Fibroblast of mammary gland (primary cell): Measurements from ENCODE around the gene ASXL3.
A peak's percentile ranks its signal among the peaks of the same experiment; 100 is the strongest.

Experiments
- DNase-seq: peaks from one replicate; pipeline ENCODE4 v3.0.0-alpha.2; 2010; ENCODE audit warnings: low read depth
- H3K4me3 ChIP-seq: 2 replicates; pipeline ENCODE4 v1.5.1; 2011; ENCODE audit warnings: low read depth, mild to moderate bottlenecking, low read length, moderate library complexity; ENCODE audit not compliant: control insufficient read depth
- TF ChIP-seq, protein P1 (sequence below): conservative IDR thresholded peaks from 2 replicates; pipeline ENCODE4 v1.5.1; 2011; ENCODE audit warnings: low read depth, low read length, inconsistent platforms; ENCODE audit not compliant: control insufficient read depth, insufficient read depth

Gene ASXL3

DNA sequence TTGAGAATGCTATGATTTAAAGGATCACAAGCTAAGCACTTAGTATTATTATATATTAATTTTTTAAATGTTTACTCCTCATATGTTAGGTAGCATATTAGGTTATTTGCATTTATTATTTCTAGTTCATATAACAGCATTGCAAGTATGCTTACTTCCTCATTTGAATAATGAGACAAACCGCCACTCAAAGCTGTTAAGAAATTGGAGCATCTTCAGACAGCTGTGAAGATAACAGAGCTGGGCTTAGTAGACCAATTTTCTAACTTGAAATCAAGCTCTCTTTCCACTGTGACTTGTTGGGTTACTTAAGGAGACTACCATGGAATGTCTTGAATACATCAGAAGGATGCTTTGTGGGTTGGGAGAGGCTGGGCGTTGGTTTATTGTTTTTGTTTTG lies 139.3 kb downstream of the ASXL3 start:
- no peak for DNase-seq
- TF ChIP-seq, protein P1, sequence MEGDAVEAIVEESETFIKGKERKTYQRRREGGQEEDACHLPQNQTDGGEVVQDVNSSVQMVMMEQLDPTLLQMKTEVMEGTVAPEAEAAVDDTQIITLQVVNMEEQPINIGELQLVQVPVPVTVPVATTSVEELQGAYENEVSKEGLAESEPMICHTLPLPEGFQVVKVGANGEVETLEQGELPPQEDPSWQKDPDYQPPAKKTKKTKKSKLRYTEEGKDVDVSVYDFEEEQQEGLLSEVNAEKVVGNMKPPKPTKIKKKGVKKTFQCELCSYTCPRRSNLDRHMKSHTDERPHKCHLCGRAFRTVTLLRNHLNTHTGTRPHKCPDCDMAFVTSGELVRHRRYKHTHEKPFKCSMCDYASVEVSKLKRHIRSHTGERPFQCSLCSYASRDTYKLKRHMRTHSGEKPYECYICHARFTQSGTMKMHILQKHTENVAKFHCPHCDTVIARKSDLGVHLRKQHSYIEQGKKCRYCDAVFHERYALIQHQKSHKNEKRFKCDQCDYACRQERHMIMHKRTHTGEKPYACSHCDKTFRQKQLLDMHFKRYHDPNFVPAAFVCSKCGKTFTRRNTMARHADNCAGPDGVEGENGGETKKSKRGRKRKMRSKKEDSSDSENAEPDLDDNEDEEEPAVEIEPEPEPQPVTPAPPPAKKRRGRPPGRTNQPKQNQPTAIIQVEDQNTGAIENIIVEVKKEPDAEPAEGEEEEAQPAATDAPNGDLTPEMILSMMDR = no peak
- H3K4me3 ChIP-seq = no peak overlapping the region

DNA sequence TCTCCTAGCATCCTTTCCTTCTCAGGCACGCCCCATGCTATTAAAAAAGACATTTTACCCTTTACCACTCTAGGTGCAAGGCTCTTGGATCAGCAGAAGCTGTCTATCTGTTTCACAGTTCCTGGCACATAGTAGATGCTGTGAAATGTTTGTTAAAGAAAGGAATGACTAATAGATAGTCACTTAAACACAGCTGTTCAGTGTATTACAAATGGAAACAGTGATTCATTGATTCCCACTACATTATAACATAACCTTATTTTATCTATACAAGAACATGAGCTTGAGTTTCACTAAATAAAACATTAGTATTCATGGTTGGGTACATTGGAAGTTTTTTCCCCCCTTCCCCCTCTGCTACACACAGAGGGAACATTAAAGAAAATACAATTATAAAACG lies 142.1 kb downstream of the ASXL3 start:
- TF ChIP-seq, protein P1 = no peak
- DNase-seq = peak; percentile 85
- no peak overlapping the region for H3K4me3 ChIP-seq

DNA sequence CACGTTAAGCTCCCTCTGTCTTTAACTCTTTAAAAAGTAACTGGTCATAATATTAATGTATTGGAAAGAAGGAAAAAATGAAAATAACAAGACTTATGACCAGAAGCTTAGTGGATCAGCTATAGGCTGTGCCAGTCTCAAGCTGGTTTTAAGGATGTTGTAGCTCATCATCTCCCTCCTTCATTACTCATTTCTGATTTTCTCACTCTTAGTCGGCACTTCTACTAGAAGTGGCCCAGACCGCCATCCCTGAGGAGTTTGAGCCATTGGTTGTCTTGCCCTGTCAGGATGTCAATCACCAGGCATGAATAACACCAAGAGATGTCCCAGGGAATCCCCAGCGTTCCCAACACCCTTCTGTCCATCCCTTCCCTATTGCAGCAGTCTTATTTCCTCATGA lies 151.5 kb downstream of the ASXL3 start:
- TF ChIP-seq, protein P1 = no peak
- DNase-seq = no peak
- no peak overlapping the region for H3K4me3 ChIP-seq

DNA sequence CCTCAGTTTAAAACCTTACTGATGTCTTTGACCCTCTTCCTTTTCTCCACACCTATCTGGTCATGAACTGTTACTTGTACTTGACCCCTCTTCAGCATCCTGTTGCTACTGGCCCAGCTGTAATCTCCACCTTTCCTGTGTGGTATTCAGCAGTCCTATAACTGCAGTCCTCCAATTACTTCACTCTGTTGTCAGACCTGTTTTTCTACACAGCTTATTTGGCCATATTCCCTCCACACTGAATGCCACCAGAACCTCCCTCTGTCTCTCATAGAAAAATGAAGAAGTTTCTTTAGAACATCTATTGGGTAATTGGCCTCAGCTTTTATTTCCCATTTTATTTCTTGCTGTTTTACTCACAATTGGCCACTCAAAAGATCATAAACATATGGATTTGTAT lies 155.4 kb downstream of the ASXL3 start:
- DNase-seq = no peak
- TF ChIP-seq, protein P1 = no peak

DNA sequence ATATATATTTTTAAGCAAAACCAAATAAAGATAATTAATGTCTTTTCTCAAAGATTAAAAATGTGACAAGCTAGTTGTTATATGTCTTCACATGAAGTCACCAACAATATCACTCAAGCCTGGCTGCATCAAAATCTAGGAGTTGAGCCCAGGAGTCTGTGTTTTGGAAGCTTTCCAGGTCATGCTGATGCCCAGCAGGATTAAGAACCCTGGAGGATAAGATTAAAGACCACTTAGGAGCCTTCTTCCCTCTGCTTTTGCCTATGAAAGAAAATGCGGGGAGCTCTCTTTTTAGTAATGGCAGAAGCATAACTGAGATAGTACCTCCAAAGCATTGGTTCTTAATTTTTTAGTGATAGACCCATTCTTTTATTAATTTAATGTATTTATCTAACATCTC lies 157.4 kb downstream of the ASXL3 start:
- TF ChIP-seq, protein P1 = no peak
- DNase-seq = no peak
- no peak overlapping the region for H3K4me3 ChIP-seq

More for the DNA sequence above, 155.4 kb downstream of the ASXL3 start:
- H3K4me3 ChIP-seq = no peak overlapping the region

DNA sequence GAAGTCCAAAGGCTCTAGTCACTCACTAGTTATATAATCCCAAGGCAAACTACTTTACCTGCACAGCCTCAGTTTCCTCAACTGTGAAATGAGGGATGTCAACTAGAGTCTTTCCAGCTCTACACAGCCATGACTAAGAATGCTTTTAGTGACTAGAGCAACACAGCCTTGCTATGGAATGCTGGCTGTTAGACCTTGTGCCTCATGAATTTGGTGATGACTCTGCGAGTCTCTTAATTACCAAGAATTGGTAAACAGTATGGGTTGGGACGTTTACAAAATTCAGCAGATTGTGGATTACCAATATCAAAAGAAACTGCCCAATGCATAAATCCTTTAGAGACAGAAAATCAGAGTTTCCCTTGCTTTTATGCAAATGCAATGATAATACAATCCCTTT lies 163.7 kb downstream of the ASXL3 start:
- no peak for DNase-seq
- no peak overlapping the region for H3K4me3 ChIP-seq
- TF ChIP-seq, protein P1 = no peak

DNA sequence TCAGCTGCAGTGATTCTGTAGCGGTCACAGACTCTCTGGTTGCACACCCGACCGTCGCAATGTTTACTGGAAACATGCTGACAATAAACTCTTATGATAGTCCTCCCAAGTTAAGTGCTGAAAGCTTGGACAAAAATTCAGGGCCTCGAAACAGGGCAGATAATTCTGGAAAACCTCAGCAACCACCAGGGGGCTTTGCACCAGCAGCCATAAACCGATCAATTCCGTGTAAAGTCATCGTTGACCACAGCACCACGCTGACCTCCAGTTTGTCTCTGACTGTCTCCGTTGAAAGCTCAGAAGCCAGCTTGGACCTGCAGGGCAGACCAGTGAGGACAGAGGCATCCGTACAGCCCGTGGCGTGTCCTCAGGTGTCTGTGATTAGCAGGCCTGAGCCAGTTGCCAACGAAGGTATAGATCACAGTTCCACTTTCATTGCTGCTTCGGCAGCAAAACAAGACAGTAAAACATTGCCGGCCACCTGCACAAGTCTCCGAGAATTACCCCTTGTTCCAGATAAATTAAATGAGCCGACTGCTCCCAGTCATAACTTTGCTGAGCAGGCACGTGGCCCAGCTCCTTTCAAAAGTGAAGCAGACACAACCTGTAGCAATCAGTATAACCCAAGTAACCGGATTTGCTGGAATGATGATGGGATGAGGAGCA lies 166.1 kb downstream of the ASXL3 start:
- no peak overlapping the region for H3K4me3 ChIP-seq
- no peak for DNase-seq
- TF ChIP-seq, protein P1 = peak; percentile 7
